GM18858 (cell line): ENCODE measurements around the gene WBP1L.
A peak's percentile ranks its signal among the peaks of the same experiment; 100 is the strongest.

Source experiments
- ATAC-seq: cut with Tn5 transposase; IDR thresholded peaks from one replicate; pipeline ENCODE4 v1.9.1; 2021; ENCODE audit not compliant: unreplicated experiment

WBP1L gene

DNA sequence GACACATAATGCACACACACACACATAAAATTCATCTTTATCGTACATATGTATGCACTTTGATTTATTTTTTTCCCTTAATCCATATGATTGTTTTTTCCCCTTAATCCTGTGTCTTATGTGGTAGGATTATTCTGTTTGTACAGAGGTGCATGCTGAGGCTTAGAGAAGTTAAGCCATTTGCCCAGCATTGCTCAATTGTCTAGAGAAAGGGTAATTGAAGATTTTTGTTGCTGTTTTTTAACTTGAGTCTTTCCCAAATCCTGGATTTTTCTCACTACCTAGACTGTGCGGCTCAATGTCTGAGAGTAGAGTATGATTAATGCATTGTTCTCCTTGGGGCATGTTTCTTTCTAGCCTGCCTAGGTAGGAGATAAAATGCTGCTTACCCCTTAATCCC, 35.0 kb downstream of the WBP1L start:
- no peak for ATAC-seq

DNA sequence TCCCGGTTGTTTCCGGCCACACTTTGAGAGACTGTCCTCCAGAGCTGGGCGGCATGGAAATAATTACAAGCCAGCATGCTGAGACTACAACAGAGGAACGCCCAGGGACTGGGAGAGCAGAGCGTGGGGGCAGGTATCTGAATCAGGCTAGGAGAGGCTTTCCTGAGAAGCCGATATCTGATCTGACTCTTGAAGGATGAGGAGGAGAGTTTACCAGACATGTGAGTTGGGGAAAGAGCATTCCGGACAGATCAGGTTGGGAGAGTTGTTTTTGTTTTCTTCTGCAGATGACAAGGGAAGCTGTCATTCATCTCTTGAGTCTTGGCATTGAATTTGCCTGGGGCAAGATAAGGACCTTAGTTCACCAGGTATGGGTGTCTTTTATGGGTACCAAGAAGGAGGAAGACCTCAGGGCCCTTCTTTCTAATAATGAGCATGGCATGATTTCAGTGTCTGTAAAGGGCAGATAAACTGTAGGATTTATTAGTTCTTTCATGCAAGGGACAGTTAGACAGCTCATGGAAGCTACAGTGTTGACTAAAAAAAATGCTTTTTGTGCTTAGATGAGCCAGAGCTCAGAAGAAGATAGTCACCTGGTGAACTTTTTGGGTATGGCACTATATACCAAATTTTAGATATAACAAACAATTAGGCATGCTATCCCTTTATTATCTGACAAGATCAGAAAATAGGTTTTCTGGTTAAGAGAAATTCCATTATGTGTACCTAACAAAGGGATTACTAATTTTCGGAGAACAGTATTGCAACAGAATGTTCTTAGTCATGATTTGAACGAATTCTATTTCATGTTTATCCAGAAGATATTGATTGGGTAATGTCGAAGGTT, 36.2 kb downstream of the WBP1L start:
- ATAC-seq = no peak

DNA sequence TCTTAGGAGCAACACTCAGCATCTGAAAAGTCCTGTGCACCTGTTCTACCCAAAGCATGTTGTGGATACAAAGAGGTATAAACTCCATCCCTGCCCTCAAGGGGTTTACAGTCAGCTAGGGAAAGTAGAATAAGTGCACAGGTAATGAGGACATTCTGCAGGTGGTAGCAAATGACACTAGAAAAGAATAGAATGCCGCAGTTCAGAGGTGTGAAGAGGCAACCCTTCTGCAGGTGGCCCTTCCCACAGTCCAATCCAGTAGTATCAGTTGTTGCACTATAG, 36.7 kb downstream of the WBP1L start:
- no peak for ATAC-seq

DNA sequence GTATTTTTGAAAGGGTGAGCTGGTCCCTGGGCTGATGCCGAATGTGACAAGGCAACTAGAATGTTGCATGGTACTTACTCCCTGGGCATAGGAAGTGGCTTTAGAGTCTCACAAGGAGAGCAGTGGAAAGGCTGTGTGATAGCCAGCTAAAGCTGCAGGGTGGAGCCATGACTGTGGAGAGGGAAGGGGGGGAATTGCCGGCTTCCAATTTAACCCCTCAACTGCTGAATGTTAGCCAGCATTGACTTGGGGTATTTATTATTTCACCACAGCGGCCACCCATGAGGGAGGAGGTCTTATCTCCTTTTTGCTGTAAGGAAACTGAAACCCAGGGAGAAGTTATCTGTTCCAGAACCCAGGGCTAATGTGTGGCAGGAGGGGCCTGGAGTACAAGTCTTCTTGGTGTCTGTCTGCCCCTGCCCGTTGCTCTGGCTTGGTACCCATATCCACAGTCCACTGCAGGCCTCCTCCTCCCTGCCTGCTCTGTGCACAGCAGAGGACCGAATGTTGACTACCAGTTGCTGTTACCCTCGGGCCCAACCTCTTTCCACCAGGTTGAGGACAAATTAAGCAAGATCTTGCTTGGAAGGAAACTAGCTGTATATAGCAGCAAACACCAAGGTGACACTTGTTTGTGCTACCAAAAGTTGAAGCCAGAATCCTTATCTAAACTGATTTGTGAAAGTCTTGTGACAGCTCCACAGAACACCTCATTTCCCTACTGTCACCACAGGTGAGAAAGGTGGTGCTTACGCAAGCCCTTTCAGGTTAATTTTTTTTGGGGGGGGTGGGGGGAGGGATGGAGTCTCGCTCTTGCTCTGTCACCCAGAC, 37.6 kb downstream of the WBP1L start:
- no peak for ATAC-seq

DNA sequence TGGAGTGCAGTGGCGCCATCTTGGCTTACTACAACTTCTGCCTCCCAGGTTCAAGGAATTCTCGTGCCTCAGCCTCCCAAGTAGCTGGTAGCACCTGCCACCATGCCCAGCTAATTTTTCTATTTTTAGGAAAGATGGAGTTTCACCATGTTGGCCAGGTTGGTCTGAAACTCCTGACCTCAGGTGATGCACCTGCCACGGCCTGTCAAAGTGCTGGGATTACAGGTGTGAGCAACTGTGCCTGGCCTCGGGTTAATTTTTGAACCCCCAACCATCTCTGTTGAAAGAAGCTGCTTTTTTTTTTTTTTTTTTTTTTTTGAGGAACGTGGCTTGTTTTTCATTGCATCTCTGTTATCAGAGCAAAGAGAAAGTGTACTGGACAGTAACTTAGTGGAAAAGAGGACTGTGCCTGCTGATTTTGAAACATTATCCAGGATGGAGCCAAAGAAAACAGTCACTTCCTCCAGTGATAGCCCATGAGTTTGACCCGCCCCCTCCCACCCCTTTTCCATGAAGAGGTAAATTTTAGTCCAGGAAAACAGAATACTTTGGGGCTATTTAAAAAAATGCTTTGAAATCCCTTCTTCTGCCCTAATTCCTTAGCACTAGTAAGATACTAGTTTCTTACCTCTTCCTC, 38.3 kb downstream of the WBP1L start:
- no peak for ATAC-seq

DNA sequence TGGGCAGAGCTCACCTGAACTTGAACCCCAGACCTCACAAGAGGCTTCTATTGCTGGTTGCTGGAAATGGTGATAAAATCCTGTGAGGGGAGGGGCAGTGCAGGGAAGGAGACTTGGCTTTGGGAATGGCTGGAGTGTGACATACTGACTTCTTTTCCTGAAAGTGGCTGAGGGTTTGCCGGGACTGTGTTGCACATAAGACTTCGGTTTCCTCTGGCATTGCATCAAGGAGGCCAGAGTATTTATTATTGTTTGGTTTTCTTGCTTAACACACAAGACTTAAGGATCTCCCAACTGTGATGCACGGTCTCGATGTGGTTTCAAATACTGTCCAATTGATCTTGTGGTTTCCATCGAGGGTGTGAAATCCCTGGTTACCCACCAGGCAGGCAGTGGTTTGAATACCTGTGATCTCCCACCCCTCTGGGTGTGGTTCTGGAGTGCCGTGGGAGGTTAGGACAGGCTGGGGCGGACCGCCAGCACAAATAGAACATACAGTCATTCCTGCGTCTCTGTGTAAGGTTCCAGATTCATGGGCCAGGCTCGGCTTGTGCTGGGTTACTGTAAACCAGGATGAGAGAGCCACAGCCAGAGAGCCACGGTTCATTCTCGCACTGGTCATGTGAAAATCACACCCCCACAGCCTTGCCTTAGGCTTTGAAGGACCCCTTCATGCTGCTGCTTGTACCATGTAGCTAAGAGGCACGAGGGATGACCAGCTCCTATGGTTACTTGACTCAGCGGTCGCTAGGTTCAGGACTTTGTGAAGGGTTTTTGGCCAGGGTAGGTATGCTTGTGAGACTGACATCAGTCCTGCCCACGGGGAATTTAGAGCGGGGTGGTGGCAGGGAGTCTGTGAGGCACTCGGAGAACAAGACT, 39.2 kb downstream of the WBP1L start:
- ATAC-seq = no peak

DNA sequence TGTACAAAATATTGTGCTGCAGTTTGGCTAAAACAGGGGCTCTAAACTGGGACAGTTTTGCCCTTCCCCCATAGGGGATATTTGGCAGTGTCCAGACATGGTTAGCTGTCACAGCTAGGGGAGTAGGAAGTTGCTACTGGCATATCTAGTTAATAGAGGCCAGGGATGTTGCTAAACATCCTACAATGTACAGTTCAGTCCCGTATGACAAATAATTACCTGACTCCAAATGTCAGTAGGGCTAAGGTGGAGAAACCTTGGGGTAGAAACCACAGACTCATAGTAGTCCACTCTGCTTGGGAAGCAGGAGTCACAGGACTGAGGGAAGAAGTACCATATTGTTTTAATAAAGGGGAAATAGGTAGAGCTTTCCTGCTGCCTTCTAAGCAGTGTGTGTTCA, 39.8 kb downstream of the WBP1L start:
- no peak for ATAC-seq

DNA sequence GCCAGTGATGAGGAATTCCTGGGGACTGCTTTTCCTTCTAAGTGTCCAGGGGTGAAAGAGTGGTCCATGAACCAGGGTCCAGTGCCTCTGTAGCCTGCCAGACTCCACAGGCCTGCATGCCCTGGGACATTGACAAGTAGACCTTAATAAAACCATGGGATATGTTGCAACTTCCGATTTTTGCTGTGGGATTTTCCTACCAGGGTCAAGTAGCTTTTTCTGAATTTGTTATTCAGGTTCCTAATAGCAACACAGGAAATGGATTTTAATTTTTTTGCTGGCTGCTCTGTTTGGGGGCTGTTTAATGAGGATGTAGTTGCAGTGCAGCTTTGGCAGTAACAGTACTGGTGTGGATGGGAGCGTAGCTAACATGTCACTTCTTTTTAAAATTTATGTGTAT, 42.1 kb downstream of the WBP1L start:
- ATAC-seq = no peak

DNA sequence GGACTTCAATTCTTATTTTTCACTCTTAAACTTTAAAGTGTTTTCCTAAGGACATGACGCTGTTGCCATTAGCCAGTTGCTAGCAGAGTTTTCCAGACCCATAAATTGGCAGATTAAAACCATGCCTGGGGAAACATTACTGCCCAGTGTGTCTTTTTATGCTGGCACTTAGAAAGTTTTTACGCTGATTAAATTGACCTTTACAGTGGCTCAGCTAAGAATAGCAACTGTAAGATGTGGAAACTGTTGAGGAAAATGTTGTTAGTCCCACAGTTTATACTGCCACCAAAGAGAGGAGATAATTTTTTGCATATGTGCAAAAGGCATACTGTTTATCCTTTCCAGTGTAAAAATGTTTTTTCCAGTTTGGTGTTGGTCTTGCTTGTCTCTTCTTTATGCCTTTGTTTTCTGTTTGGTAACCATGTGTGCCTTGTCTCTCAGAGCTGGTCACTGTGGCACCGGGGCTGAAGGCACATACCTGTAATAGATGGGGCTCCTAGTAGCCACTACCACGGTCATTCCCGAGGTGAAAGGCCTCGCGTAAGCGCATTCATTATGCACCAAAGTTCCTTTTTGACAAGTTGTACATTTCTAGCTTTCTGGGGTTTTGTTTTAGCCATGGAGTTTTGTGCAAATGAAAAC, 48.1 kb downstream of the WBP1L start:
- no peak for ATAC-seq

DNA sequence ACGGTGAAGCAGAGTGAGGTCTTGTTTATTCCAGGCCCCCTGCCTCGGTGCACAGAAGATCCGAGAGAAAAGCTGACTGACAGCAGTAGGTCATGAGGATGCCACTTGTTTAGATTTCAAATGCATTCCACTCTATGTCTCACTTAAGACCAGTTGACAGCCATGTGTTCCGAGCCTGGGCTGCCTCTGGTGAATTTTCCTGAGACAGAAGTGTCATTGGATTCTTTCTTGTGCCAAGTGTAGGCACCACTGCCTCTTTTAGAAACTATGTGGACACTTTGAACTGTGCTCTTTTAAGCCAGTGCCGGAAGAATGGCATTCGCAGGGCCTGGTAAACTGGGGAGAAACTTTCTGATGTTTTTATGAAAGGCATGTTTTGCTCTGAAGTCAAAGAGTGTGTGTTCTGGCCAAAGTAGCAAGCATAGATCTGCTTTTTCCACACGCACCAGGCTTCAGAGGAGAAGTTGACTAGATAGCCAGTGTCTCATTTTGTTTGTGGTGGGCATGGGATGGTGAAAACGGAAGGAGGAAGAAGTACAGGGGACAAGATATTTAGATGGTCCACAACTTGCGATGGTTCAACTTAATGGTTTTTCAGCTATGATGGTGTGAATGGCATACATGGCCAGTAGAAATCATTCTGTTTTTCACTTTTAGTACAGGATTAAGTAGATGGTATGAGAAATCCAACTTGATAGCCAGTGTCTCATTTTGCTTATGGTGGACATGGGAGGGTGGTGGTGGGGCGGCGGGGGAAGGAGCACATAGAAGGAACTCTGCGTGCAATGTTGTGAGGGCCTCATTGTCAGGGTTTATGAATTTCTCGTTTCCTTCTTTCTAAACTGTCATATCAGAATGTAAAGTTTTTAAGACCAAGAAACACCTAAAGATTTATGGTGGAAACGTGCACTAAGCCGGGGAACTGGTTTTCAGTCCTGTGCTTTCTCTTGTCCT, 52.0 kb downstream of the WBP1L start:
- ATAC-seq = no peak

DNA sequence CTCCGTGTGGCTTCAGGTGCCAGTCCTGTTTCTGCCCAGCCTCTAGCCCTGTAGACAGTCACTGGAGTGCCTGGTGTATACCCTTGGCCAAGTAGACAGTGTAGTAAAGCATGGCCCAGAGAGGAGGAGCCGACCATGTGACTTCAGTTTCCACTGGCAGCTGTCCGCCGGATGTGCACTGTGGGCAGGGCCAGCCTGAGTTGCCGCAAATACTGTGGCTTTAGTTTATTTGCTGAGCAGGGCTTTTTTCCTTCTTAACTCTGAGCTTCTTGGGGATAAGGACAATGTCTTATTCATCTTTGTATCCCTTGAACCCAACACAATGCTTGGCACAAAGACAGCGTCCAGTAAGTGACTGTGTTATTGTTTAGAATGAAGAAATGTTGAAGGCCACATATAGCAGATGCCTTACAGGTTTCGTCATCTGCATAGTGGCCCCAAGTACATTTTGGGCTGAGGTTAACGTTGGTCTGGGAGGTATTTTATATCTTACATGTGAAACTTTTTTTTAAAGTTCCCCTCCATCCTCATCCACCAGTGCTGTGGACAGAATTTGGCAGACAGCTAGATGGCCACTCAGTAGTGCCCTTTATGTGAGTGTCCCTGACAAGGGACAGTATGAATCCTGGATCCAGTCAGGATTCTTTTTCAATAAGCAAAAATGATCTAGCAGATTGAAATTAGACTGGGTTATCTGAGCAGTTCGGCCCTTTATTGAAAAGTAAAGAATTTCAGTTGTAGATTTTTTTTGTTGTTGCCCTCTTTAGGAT, 52.8 kb downstream of the WBP1L start:
- peak; percentile 88 for ATAC-seq

DNA sequence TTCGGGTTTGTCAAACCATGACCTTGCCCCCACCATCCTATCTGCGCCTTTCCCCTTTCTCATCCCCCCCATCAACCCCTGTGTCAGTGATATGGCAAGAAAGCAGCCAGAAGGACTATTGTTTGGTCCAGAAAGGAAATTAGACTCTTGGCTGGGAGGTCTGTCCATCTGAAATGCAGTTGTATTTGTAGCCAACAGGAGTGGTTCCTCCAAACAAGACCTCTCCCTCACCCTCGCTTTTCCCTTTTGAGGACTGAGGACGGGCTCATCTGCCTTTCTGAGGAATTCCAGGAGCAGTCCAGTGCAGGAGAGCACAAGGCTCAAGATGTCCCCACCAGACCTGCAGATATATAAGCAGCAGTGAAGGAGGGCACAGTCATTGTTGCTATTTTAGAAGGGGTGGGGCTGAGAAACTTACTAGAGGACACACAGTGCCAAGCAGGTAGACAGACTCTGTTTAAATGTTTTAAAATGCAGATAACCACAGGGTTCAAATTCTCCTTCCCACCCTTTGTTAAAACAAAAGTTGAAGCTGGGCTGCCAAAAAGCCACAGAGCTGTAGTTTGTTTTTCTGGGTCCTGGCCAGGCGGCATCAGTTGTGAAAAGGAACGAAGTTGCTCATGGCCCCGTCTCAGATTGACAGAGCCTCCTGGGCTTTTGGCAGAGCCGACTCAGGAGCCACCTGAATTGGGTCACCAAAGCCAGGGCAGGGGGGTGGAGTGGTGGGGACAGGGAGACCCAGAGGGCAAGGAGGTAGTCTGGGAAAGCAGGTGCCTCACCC, 56.1 kb downstream of the WBP1L start:
- ATAC-seq = no peak

DNA sequence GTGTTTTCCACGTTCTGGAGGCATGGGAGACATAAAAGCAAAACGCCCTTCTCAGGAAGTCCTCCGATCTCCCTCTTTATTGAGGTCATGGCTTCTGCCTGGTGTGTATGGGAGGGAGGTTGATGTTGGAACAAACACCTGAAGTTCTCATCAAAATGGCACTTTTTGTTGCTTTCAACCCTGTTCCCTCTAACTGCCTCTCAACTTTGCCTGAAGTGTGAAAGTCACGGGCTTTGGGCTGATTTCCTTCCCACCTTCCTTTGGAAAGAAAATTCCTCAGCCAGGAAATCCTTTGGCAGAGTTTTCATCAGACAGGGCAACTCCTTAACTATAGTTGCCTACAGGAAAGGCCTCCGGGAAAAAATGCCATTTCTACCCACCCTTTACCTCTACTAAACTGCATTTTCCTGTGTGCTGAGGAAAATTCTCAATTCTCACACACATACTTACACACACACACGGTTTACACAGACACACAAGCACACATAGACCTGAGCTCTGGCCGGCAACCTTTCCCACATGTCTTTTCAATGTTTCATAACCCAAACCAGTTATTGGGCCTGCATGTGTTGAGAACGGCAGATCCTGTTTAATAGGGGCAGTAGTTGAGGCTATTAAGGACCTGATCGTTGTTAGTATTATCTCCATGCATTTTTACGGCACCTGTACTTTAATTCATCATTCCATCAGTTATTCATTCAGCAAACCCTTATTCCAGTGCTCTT, 57.0 kb downstream of the WBP1L start:
- no peak for ATAC-seq

DNA sequence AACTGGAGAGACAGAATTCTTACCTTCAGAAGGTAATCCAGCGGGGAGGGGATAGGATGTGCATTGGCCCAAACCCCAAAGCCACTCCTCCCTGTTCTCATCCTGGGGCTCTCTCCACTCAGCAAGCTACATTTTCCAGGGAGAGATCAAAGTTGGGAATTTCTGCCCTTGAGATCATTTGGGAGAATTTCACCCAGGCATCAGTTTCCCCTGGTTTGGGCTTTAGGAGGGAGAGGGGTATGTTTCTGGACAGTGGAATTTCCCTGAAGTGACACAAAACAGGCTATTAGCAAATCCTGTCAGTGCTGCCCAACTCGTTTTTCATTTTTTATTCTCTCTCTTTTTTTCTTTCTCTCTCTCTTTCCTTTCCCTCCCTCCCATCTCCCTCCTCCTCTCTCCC, 57.7 kb downstream of the WBP1L start:
- ATAC-seq = no peak

DNA sequence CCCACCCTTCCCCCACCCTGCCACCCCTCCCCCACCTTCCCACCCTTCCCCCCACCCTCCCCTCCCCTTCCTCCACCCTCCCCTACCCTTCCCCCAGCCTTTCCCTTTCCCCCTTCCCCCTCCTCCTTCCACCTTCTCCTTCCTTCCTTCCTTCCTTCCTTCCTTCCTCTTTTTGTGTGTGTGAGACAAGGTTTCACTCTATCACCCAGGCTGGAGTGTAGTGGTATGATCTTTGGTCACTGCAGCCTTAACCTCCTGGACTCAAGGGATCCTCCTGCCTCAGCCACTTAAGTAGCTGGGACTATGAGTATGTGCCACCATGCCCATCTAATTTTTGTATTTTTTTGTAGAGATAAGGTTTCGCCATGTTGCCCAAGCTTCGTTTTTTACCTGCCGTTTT, 58.2 kb downstream of the WBP1L start:
- no peak for ATAC-seq

DNA sequence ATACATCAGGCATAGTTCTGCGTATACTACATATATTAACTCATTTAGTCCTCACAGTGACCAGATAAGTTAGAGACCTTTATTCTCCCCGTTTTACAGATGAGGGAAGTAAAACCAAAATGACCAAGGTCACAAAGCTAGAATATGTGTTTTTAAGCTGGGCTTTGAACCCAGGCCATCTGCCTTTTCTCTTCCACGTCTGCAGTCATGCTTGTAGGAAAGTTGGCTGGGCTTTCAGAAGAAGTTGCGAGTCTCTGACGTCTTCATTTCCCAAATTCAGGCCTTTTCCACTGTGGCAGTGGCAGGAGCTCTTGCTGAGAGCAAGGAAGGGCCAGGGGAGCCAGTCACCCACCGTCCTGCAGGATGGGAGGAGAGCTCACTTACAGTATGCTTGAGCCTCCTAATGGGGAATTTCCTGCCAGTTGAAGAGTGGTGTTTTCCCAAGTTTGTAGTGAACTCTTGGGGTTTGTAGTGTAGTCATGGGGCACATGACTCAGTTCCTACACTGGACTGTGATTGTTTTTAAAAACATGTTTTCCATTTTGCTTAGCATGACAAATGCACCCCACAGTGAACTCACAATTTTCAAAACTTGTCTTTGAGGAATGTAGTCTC, 59.3 kb downstream of the WBP1L start:
- no peak for ATAC-seq
